ENCODE results near the gene TNFSF13B.
"Not testable (repeated sequence)": the region's sequence is repeated elsewhere in the genome, so short reads cannot be mapped to it uniquely, and the experiment has no call there.

Gene TNFSF13B, protein sequence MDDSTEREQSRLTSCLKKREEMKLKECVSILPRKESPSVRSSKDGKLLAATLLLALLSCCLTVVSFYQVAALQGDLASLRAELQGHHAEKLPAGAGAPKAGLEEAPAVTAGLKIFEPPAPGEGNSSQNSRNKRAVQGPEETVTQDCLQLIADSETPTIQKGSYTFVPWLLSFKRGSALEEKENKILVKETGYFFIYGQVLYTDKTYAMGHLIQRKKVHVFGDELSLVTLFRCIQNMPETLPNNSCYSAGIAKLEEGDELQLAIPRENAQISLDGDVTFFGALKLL

DNA sequence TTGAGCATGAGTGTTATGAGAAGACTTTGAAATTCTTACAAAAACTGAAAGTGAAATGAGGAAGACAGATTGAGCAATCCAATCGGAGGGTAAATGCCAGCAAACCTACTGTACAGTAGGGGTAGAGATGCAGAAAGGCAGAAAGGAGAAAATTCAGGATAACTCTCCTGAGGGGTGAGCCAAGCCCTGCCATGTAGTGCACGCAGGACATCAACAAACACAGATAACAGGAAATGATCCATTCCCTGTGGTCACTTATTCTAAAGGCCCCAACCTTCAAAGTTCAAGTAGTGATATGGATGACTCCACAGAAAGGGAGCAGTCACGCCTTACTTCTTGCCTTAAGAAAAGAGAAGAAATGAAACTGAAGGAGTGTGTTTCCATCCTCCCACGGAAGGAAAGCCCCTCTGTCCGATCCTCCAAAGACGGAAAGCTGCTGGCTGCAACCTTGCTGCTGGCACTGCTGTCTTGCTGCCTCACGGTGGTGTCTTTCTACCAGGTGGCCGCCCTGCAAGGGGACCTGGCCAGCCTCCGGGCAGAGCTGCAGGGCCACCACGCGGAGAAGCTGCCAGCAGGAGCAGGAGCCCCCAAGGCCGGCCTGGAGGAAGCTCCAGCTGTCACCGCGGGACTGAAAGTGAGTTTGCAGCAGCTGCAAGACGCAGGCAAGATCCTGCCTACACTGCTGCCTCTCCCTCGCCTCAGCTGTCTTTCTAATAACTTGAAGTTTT, at the start of gene TNFSF13B:
TNFSF13B (plus strand) TSS at position 118 of the 728 bp plus-strand sequence; CDS start at position 296, 178 bp downstream.
- peak; percentile 8 to 12 for DNase-seq (ENCODE audit: low read depth in 2 of 2)

DNA sequence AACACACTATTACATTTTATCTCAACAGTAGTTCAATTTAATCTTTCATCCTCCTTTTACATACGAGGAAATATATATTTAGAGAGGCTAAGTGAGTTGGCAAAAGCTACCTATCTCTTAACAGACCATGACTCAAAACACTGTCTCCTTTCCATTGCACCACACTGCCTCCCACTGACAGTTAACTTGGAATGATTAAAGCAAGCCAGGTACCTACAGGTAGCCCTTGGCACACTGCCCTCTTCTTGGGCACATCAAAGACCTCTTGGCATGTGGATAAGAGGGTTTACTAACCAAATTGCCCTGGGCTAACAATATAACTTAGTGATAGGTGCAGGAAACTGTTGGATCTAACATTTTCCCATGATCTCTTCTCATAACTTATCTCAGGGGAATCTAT, 49.5 kb upstream of the TNFSF13B start:
- no peak for DNase-seq (ENCODE audit: low read depth in 2 of 2)

DNA sequence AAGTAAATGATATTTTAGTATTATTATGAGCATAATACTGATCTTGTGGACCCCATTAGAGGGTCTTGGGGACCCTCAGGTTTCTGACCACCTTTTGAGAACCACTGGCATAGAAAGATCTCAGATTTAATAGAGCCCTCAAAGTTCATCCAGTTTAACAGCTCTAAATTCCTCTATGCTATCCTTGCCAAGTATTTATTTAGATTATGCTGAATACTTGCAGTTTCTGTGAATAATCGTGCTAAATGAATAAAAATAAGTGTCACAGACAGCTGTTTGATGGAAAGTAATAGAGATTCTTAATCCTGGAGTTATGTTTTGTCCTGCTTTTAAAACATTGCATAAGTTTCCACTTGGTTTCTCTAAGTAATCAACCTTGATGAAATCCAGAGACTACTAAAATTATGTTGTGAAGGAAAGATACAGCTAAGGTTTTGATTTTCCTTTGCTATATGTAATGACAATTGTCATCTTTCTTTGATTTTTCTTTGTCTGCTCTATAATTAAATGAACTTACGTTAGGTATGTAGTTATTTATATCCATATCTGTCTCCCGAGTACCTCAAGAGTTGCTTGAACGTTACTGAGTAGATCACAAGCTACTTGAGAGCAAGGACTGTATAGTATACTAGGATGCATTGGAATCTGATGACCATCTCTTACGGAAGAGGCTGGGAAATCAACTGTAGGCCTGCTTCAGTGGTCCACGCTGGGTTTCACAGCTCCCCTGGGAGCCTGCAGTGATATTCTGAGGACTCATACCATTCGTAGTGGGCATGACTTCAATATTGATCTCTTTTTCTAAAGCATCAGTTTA, 45.6 kb upstream of the TNFSF13B start:
- DNase-seq (ENCODE audit: low read depth in 2 of 2) = no peak

DNA sequence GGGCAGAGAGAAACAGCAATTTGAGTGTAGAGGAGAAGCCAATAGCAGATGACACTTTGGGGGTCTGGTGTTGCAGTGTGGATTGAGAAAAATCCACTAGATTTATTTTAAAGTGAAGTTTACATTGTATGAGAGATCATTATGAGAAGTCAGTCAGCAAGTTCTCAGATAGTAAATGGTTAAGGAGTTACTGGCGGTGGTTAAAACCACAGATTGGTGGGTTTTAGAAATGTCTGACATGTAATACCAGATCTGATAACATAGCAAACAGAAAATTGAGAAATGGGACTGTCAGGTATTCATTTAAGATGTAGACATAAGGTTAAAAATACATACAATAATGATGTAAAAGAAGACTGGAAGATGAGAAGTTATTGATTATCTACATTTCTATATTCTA, 44.1 kb upstream of the TNFSF13B start:
- no peak for DNase-seq (ENCODE audit: low read depth in 2 of 2)

DNA sequence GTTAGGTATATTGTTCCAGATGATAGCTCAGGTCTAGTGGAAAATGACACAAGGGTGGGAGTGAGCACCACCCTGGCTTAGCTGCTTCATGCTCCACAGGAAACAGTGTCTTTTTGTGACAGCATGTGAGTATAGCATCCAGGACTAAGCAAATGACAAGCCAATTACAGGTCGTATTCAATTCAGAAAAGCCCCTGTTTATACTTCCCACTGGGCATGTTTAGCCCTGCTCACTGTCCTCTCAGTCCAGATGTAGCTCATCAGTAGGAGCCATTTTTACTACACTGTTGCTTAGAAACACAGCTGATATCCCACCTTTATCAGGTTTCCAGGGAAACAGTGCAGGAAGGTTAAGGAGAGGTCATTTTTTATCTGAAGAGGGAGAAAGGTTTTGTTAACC, 43.3 kb upstream of the TNFSF13B start:
- DNase-seq (ENCODE audit: low read depth in 2 of 2) = no peak

DNA sequence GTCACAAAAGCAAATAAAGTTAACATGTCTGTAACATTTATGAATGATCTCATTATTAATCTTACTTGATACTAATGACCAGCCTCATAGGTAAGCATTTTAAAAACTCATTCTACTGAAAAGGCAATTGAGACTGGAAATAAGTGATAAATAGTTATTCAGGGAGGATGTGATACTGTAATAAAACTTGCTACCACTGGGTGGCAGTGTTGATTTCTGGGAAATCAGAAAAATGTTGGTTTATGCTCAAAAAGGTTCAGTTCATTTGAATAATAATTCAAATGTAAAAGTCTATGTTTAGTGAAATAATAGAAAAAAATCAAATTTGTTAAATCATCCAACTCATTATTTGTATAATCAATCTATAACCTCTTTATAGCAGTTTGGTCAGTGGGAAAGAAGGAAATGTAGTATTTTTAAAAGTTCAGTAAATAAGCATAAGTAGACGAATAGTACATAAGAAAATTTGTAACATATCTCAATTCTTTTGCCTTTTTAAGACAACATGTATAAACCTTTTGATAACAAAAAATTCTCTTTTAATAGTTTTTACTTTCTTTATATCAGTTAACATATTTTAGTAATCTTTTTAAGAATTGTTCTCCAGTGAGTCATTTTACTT, 41.8 kb upstream of the TNFSF13B start:
- DNase-seq (ENCODE audit: low read depth in 2 of 2) = no peak

DNA sequence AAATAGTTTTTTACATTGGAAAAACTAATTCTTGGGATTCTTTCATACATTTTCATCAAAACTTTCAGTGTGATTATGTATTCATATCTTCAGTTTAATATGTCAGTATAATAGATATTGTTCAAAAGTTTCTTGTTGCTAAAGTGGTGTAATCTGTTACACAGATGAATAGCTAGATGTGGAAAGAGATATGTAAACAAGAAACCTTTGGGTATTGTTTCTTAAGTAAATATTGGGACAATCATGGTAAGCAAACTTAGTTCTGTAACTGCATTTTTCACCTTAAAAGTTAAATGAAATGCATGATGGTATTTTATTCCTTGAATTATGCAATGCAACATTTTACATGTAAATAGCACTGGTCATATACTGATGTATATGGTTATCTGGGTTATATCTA, 39.1 kb upstream of the TNFSF13B start:
- no peak for DNase-seq (ENCODE audit: low read depth in 2 of 2)

DNA sequence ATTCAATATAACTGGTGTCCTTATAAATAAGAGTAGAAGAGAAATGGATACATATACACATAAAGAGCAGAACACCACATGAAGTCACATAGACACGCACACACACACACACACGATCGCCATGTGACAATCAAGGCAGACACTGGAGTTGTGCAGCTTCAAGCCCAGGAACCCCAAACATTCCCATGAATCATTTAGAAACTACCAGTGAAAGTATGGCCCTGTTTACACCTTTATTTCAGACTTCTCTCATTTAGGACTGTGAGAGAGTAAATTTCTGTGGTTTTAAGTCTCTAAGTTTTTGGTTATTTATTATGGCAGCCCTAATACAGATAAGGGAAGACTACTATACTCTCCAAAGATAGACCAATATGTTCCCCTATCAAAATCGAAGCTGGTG, 20.4 kb upstream of the TNFSF13B start:
- DNase-seq (ENCODE audit: low read depth in 2 of 2) = no peak

DNA sequence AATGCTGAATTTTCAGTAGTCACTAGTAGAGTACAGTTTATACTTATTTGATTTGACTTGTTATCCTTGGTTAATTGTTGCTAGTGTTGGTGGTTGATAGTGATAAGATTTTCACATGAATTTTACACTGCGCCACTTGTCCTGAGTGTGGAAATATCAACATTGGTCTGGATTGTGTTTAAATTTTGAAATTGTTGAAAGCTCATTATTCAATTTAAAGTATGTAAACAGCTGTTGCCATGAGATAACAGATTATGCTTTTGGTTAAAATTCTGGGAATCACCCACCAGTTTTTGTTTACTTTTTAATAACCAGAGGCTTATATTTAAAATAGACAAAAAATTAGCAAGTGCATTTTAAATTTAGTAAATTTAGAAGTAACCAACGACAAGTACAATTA, 12.3 kb upstream of the TNFSF13B start:
- no peak for DNase-seq (ENCODE audit: low read depth in 2 of 2)

DNA sequence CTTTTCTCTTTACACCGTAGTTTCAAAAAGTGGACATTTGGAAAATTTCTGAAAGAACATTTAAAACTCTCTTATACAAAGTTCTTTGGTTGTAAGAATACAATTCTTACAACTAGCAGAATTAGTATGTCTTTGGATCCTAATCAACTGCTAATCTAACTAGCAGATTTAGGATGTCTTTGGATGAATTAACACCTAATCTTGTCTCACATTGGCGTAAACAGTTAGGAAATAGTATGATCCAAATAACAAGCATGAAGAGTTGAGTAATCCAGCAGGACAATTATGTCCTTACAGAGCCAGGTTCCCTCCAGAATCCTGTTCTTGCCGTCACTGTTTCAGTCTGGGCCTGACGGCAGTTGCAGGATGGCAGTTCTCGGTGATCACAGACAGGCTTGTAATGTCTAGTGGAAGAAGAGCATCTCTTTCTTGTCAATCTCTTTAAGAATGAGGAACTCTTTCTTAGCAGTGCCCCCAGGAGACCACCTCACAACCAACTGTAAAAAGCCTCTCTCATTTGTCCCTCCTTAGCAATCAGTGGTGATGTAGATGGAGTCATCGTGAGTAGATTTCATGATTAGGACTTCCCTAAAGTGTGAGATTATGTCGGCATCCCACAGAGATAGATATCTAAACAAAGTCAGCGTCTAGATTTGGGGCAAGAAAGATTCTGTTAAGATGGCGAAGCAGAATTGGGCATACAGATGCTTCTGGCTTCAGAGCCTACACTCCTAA, 5.7 kb upstream of the TNFSF13B start:
- DNase-seq (ENCODE audit: low read depth in 2 of 2) = no peak

DNA sequence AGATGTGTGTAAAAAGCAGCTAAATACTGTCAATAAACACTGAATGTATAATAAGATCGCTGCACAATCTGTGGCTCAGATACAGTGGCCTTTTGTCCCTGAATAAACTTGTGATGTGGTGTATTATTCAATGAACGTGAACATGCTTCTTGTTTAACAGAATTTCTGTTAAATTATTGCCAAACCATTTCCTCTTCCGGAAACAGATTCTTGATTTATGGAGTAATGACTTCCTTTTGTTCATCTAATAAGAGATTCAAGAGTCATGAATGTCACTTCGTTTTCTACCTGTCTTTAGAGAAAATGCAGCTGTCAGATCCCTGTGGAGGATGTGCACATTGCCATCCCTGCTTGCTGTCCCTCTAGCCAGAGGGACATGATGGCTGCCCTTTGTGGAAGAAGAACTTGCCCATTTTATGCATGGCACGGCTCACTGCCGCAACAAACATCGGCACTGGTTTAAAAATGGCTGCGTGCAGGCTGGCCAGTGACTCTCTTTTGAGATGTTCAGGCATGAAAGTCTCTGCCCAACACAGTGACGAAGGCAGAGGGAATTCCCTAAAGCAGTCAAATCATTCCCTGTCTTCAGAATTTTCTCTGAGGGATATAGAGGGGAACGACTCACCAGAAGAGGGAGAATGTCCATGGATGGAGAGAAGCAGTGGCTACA, 3.1 kb upstream of the TNFSF13B start:
- DNase-seq (ENCODE audit: low read depth in 2 of 2) = no peak

DNA sequence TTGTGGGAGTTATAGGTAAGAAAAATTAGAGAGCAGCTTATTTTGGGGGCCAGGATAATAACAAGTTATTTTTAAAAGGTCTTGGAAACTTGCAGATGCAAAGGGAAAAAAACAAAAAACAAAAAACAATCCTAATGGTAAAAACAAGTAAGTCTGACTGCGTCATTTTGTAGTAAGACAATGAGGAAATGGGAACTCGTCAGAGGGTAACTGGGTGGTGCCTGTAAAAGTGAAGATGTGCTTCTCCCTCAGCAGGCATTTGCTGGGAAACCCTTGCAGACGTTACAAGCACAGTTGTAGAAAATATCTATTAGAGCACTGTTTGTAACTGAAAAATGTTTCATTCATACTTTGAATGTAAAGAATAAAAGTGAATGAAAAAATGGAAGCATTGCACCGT, 2.2 kb upstream of the TNFSF13B start:
- DNase-seq (ENCODE audit: low read depth in 2 of 2) = no peak

DNA sequence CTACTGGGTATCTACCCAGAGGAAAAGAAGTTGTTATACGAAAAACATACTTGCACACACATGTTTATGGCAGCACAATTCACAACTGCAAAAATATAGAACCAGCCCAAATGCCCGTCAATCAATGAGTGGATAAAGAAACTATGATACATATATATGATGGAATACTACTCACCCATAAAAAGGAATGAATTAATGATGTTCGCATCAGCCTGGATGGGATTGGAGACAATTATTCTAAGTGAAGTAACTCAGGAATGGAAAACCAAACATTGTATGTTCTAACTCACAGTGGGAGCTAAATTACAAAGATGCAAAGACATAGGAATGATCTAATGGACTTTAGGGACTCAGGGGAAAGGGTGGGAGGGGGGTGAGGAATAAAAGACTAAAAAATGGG, 1.7 kb upstream of the TNFSF13B start:
- not testable (repeated sequence) for DNase-seq (ENCODE audit: low read depth in 2 of 2)

DNA sequence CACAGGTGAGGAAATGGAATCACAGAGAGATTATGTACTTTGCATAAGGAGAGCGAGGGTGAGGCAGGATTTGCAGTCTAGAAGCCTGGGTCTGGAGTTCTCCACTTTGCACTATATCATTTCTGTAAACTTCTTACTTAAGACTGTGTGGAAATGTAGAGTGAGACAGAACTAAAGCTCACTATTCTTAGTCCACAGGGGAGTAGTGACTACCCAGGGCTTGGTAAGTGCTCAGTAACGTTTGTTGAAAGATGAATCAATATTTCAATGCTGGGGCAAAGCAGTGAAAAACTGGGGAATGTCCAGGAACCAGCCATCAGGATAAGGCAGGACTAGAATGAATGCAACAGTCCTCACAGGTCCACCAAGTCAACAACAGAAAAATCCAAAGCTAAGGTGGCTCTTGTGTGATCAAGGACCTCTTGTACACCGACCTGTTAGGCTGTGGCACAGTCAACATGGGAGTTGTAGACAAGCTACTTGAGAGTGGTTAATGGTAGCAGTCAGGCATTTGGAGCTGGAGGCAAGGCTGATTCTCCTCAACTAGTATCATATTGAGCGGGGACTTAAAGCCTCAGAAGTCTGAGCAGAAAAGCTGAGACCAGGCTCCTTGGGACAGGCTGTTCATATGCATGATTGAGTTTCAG, 929 bp upstream of the TNFSF13B start:
- DNase-seq (ENCODE audit: low read depth in 2 of 2) = no peak

DNA sequence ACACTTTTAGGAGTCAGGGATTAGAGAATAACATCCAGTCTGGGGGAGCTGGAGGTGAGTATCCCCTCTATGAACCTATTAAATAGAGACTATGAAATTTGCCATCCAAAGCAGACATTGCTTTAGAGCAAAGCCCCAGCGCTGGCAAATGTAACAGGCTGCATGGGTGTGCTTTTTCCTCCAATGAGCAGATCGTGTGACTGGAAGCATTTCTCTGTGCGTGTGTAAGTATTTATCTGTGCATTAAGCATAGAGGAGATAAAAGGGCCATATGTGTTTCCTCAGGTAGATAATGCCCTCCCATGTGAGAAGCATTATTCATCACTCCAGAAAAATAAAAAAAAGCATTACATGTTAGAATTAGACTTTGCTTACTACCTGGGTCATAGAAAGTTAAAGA, 924 bp downstream of the TNFSF13B start:
- no peak for DNase-seq (ENCODE audit: low read depth in 2 of 2)

DNA sequence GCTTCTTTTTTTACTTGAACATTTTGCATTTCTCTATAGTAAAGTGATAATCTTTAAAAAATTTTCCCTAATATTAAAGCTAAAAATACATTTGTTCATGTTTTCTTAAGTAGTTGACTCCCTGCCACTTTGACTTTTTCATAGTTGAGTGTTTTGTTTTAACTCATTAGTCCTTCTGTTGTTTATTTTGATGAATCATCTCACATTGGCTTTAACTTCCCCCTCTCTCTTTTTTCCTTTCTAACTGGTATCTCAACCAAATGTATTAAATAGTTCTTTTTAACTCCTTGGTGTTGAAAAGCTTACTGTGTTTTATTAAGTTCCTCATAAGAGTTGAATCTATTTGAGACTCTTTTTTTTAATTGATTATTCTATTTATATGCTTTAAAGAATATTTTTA, 2.8 kb downstream of the TNFSF13B start:
- DNase-seq (ENCODE audit: low read depth in 2 of 2) = no peak

DNA sequence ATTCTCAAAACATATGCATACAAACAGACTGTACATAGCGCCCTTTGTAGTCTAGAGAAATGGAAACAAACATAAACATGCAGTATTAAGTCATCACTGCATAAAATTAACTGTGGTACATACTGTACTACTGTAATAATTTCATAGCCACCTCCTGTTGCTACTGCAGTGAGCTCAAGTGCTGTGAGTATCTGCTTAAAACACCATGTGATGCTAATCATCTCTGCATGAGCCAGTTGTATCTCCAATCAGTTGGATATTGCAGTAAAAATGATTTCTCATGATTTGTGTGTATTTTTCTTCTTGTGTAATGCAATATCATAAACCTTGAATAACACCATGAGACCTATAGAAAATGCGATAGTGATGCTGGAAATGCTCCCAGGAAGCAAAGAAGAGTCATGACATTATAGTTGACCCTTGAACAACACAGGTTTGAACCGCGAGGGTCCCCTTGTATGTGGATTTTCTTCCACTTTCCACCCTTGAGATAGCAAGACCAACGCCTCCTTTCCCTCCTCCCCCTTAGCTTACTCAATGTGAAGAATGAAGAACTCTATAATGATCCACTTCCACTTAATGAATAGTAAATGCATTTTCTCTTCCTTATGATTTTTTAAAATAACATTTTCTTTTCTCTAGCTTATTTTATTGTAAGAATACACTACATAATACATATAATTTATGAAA, 4.1 kb downstream of the TNFSF13B start:
- no peak for DNase-seq (ENCODE audit: low read depth in 2 of 2)

DNA sequence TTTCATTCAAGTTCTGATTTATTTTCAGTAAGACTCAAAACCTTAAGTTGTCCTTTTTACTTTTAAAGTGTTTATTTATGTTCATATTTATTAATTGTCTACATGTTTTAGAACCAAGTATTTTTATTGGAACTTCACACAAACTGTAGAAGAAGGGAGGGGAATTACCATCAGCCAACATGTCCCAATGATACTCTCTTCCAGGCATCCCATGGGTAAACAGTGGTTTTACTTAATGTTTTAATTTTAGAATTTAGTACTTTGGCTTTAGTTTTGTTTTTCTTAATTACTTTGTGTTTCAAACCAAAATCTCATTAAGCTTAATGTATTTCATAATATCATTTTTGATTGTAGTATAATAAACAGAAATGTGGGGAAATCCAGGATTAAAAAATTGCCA, 5.2 kb downstream of the TNFSF13B start:
- DNase-seq (ENCODE audit: low read depth in 2 of 2) = no peak

DNA sequence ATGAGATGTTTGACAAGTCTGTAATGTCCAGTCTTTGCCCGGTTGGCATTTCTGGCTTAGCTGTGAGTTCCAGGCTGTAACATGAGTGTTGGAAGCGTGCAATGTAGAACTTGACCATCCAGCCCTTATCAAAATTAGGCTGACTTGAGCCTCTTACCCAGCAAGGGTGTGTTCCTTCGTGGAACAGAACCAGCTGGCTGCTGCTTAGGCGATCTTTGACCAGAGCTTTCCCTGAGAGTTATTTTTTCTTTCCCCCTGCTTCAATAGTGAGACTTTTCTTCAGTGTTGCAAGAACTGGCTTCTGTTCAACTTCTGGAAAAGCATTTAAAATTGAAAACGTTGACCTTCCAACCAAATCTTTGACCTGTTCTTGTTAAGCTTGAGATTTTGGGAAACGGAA, 6.5 kb downstream of the TNFSF13B start:
- DNase-seq (ENCODE audit: low read depth in 2 of 2) = no peak

DNA sequence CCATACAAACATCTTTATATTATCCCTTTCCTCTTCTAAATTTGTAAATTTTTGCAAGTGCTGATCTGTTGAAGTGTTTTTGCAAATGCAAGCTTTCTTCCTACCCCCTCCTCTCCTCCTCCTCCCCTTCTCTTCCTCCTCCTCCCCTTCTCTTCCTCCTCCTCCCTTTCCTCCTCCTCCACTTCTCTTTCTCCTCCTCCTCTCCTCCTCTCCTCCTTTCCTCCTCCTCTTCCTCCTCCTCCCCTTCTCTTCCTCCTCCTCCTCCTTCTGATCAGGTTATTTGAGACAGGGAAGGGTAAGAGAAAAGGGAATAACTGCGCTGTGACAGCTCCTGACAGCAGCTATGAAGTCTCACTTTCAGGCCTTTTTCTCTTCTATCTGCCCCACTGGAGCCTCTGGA, 8.9 kb downstream of the TNFSF13B start:
- DNase-seq (ENCODE audit: low read depth in 2 of 2) = no peak
